SU-DHL-6 (cell line): ENCODE data around the gene PLEKHD1.

Experiments
- EZH2phosphoT487 ChIP-seq: fragments of 200-600 bp; sonication (generic), shearing (Covaris generic); conservative IDR thresholded peaks from 2 replicates; pipeline ENCODE4 v1.6.1; 2018; ENCODE audit warnings: mild to moderate bottlenecking, antibody characterized with exemption, low read length, moderate library complexity, mixed read lengths
- TF ChIP-seq, protein P1 (sequence below): fragments of 200-600 bp; sonication (generic); IDR thresholded peaks from one replicate; pipeline ENCODE4 v1.5.1; 2017; ENCODE audit warnings: antibody characterized with exemption, mild to moderate bottlenecking, low read length, moderate library complexity; ENCODE audit not compliant: insufficient read depth, poor library complexity, severe bottlenecking

DNA sequence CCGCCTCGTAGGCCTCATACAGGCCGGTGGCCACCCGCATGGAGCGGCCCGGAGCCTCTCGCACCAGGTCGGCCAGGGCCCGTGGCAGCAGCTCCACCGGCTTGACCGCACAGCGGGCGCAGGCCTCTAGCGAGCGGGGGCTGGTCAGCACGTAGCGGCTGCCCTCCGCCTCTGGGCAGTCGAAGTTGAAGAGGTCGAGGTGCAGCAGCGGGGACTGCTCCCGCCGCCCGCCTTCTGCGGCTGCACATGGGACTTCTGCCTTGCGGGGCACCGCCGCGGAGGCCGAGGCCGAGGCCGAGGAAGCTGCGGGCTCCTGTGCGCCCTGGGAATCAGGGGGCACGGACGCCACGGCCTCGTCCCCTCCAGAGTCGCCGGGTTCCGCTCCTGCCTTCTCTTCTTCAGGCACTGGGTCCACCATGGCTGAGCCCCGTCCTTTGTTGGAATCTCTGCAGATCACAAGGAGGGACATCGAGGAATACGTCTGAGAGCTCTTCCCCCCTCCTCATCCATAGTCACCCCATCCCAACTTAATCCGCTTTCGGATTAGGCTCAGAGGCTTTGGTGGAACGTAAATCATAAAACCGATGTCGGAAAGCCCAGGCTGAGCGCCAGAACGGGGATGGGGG, 88.8 kb downstream of the PLEKHD1 start:
- TF ChIP-seq, protein P1, sequence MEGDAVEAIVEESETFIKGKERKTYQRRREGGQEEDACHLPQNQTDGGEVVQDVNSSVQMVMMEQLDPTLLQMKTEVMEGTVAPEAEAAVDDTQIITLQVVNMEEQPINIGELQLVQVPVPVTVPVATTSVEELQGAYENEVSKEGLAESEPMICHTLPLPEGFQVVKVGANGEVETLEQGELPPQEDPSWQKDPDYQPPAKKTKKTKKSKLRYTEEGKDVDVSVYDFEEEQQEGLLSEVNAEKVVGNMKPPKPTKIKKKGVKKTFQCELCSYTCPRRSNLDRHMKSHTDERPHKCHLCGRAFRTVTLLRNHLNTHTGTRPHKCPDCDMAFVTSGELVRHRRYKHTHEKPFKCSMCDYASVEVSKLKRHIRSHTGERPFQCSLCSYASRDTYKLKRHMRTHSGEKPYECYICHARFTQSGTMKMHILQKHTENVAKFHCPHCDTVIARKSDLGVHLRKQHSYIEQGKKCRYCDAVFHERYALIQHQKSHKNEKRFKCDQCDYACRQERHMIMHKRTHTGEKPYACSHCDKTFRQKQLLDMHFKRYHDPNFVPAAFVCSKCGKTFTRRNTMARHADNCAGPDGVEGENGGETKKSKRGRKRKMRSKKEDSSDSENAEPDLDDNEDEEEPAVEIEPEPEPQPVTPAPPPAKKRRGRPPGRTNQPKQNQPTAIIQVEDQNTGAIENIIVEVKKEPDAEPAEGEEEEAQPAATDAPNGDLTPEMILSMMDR, result no peak
- no peak for TF ChIP-seq EZH2phosphoT487
